GM12872 (cell line): ENCODE data around the gene CHST2.

Source experiments
- TF ChIP-seq, protein P1 (sequence below): IDR thresholded peaks from 3 replicates; pipeline ENCODE4 v1.5.1; 2011; ENCODE audit warnings: low read depth, mild to moderate bottlenecking, low read length, moderate library complexity; ENCODE audit not compliant: insufficient read depth

The CHST2 gene

DNA sequence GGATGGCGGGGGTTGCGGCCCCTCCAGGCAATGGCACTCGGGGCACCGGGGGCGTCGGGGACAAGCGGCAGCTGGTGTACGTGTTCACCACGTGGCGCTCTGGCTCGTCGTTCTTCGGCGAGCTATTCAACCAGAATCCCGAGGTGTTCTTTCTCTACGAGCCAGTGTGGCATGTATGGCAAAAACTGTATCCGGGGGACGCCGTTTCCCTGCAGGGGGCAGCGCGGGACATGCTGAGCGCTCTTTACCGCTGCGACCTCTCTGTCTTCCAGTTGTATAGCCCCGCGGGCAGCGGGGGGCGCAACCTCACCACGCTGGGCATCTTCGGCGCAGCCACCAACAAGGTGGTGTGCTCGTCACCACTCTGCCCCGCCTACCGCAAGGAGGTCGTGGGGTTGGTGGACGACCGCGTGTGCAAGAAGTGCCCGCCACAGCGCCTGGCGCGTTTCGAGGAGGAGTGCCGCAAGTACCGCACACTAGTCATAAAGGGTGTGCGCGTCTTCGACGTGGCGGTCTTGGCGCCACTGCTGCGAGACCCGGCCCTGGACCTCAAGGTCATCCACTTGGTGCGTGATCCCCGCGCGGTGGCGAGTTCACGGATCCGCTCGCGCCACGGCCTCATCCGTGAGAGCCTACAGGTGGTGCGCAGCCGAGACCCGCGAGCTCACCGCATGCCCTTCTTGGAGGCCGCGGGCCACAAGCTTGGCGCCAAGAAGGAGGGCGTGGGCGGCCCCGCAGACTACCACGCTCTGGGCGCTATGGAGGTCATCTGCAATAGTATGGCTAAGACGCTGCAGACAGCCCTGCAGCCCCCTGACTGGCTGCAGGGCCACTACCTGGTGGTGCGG lies 1.9 kb downstream of the CHST2 start:
- TF ChIP-seq, protein P1, sequence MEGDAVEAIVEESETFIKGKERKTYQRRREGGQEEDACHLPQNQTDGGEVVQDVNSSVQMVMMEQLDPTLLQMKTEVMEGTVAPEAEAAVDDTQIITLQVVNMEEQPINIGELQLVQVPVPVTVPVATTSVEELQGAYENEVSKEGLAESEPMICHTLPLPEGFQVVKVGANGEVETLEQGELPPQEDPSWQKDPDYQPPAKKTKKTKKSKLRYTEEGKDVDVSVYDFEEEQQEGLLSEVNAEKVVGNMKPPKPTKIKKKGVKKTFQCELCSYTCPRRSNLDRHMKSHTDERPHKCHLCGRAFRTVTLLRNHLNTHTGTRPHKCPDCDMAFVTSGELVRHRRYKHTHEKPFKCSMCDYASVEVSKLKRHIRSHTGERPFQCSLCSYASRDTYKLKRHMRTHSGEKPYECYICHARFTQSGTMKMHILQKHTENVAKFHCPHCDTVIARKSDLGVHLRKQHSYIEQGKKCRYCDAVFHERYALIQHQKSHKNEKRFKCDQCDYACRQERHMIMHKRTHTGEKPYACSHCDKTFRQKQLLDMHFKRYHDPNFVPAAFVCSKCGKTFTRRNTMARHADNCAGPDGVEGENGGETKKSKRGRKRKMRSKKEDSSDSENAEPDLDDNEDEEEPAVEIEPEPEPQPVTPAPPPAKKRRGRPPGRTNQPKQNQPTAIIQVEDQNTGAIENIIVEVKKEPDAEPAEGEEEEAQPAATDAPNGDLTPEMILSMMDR, result peak; percentile 64

DNA sequence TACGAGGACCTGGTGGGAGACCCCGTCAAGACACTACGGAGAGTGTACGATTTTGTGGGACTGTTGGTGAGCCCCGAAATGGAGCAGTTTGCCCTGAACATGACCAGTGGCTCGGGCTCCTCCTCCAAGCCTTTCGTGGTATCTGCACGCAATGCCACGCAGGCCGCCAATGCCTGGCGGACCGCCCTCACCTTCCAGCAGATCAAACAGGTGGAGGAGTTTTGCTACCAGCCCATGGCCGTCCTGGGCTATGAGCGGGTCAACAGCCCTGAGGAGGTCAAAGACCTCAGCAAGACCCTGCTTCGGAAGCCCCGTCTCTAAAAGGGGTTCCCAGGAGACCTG lies 2.5 kb downstream of the CHST2 start:
- TF ChIP-seq, protein P1, result no peak

DNA sequence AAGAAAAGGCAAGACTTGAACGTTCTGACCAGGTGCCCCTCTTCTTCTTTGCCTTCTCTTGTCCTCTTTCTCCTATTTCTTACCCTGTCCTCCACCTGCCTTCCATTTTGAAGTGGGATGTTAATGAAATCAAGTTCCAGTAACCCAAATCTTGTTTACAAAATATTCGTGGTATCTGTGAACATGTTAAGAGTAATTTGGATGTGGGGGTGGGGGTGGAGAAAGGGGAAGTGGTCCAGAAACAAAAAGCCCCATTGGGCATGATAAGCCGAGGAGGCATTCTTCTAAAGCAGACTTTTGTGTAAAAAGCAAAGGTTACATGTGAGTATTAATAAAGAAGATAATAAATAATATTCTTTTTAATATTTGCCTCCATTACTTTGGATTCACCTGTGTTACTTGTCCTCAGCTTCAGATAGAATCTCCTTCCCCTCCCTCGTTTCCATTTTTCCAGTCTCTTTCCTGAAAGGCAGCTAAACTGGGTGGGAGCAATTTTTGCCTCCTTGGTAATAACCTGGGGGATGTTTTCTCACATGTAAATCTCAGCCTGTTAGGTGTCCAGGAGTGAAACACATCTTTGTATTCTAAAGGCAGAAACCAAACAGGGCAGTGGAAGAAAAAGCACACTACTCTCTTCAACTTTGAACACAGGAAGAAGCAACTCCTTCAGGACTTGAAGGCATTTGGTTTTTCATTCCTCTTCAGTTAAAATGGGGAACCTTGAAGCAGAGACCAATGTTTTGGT lies 3.2 kb downstream of the CHST2 start:
- TF ChIP-seq, protein P1, result no peak

DNA sequence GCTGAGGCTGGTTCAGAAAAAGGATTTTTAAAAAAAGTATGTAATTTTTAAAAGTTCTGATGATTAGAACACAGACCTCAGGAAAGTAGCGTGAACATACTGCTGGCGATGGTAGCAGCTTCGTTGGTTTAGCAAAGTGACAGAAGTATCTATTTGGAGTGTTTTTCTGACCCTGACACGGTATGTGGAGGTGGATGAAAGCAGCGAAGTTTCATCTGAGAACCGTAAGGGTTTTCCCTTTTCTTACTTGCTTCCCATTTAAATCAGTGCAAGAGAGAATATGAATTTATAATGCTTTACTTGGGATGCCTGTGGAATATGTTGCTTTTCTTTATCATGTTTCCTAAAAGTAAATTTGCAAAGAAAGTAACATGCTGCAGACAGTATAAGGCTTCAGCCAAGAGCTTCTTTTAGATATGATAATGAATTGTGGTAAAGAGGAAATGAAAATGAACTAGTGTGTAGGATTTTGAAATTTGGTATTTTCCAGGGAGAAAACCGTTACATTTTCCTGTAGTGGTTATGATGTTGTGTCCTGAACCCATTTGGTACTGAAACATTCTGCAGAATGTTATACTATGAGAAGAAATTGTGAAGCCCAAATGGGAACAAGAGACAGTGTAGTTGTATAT lies 3.9 kb downstream of the CHST2 start:
- TF ChIP-seq, protein P1, result no peak

DNA sequence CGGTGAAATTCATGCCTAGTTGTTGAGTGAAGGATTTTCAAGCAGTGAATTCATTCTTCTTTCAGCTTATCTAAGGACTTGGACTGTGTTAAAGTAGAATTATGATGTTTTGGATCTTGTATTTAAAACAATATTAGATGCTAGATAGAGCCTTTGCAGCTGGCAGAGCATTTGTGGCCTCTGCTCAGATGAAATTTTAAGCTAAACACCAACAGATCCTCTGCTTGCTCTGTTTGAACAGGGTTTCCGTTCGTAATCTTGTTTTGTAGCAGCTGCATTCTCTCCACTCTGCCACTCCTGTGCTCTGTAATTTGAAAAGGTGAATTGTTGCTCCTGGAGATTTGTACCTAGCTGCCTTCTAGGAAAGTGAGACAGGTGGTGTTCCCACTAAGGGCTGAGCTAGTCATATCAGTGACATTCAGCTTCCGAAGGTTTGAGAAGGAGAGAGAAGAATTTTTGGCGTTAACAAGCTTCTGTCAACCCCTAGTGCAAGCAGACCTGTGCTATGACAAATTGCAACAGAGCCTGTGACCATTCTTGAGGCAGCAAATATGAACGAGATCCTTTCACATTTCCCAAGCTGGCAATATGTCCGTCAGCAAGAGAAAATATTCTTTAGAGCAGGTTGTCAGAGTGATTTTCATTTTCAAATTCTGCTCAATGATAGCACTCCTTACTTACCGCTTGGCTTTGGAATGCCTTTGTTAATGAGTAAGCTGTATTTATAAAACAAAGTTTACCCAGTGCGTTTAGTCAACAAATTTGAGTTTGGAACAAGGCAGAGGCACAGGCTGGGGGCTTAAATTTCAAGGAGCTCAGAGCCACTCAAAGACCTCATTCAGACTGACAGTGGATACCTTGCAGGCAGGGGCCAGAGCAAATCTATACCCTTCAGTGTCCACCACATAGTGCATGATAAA lies 5.3 kb downstream of the CHST2 start:
- TF ChIP-seq, protein P1, result no peak

DNA sequence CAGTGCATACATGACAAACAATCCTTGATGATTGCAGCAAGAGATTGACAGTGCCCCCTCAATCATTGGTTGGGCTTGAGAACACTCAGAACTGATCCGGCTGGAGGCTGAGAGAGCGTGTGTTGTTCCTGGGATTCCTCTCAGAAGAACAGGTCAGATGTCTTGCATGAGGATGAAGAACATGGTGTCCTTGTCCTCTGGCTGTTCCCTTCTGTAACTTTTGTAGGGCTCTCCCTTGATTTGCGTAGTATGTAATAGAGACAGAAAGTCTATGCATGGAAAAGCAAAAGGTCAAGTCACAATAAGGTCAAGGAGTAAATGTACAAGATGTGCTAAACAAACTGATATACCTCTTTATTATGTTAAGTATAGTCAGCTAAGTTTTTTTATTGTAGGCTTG lies 8.2 kb downstream of the CHST2 start:
- TF ChIP-seq, protein P1, result no peak
